PC-9 (cell line): ENCODE measurements around the gene TRIM61. TPM values are rescaled to one million over a fixed set of nuclear protein-coding genes. Genes with fewer than 3 reads are reported as not detected.
"Not testable (repeated sequence)": the region's sequence is repeated elsewhere in the genome, so short reads cannot be mapped to it uniquely, and the experiment has no call there.

Experiments
- BruUV-seq: library from RNA; stranded (reverse); fragments of 400-500 nt; replicated peaks from 2 replicates; lab custom pipeline; 2021; lab: Mats Ljungman, UMichigan
- CTCF ChIA-PET: fragments of 300-600 bp; sonication (Branson Sonifier 250); formaldehyde crosslinking; loops from one replicate; lab custom pipeline; 2022; ENCODE audit warnings: antibody characterized with exemption; lab: Charles Lee
- POLR2A ChIA-PET: fragments of 300-600 bp; sonication (Branson Sonifier 250); formaldehyde crosslinking; loops from one replicate; lab custom pipeline; 2022; ENCODE audit warnings: antibody characterized with exemption; ENCODE audit not compliant: unreplicated experiment; lab: Charles Lee
- DNase-seq, 2 experiments: peaks; one replicate each; pipeline versions ENCODE4 v3.0.0 to v3.0.0-alpha.2; 2015 to 2022; ENCODE audit warnings: mixed read lengths in 1 of 2
- H2AFZ ChIP-seq: fragments of 200-600 bp; sonication (generic); 2 replicates; pipeline ENCODE4 v1.8.1; 2017; ENCODE audit warnings: antibody characterized with exemption
- H3F3A ChIP-seq: fragments of 200-600 bp; sonication (generic); 2 replicates; pipeline ENCODE4 v1.8.1; 2017; ENCODE audit warnings: antibody characterized with exemption, mild to moderate bottlenecking, low read depth; ENCODE audit not compliant: insufficient read depth
- H3K27ac ChIP-seq: fragments of 200-600 bp; sonication (generic); 2 replicates; pipeline ENCODE4 v1.6.1; 2016; ENCODE audit warnings: mixed run types
- H3K27me3 ChIP-seq: fragments of 200-600 bp; sonication (generic); 2 replicates; pipeline ENCODE4 v1.6.1; 2016; ENCODE audit warnings: low read depth, mixed run types; ENCODE audit not compliant: insufficient read depth
- H3K36me3 ChIP-seq: fragments of 200-600 bp; sonication (generic); 2 replicates; pipeline ENCODE4 v1.6.1; 2016; ENCODE audit warnings: low read depth, mixed run types
- H3K4me1 ChIP-seq: fragments of 200-600 bp; sonication (generic); replicated peaks from 2 replicates; pipeline ENCODE4 v1.6.1; 2016; ENCODE audit warnings: mixed run types; ENCODE audit not compliant: insufficient read depth
- H3K4me2 ChIP-seq: fragments of 200-600 bp; sonication (generic); 2 replicates; pipeline ENCODE4 v1.6.1; 2017; ENCODE audit warnings: mixed run types
- H3K4me3 ChIP-seq: fragments of 200-600 bp; sonication (generic); 2 replicates; pipeline ENCODE4 v1.6.1; 2016; ENCODE audit warnings: mixed run types
- H3K79me2 ChIP-seq: fragments of 200-600 bp; sonication (generic); 2 replicates; pipeline ENCODE4 v1.6.1; 2017; ENCODE audit warnings: low read depth, mixed run types
- H3K9me2 ChIP-seq: fragments of 200-600 bp; sonication (generic); 2 replicates; pipeline ENCODE4 v1.8.1; 2017; ENCODE audit warnings: mild to moderate bottlenecking; ENCODE audit not compliant: insufficient read depth
- H3K9me3 ChIP-seq: fragments of 200-600 bp; sonication (generic); 2 replicates; pipeline ENCODE4 v1.8.1; 2016; ENCODE audit warnings: low read depth; ENCODE audit not compliant: insufficient read depth
- H4K20me1 ChIP-seq: fragments of 200-600 bp; sonication (generic); 2 replicates; pipeline ENCODE4 v1.8.1; 2017; ENCODE audit not compliant: insufficient read depth
- CTCF ChIP-seq: fragments of 200-600 bp; sonication (generic); conservative IDR thresholded peaks from 2 replicates; pipeline ENCODE4 v1.6.1; 2017; ENCODE audit warnings: mixed run types, antibody characterized with exemption, mild to moderate bottlenecking, moderate library complexity
- EZH2 ChIP-seq: fragments of 200-600 bp; sonication (generic); IDR thresholded peaks from 2 replicates; pipeline ENCODE4 v1.8.0; 2017; ENCODE audit warnings: antibody characterized with exemption, low read depth
- intact Hi-C: fragments of 100-400 bp; cut with micrococcal nuclease; formaldehyde crosslinking; loops from one replicate; pipeline ENCODE4 v1.10.0; 2022; ENCODE audit not compliant: unreplicated experiment
- total RNA-seq: library from RNA; stranded (reverse); gene quantifications from 2 replicates; pipeline ENCODE4 v1.2.3, GENCODE V29; 2021

Gene TRIM61
- total RNA-seq, 1 experiment from 2014 or later: 0.61 TPM

- no peaks in the 10 kb centered on the region for H3K79me2 ChIP-seq
- no TSS peak for BruUV-seq
- no peaks in the 10 kb centered on the region for H3K36me3 ChIP-seq
- intact Hi-C loops: loop anchor here (1.0 to 5.0 kb wide), 3 partner anchors 216 to 1443 kb away; no protein-coding TSS in a partner anchor
- no peaks in the 10 kb centered on the region for H4K20me1 ChIP-seq
- no peaks in the 10 kb centered on the region for H3F3A ChIP-seq
- H2AFZ ChIP-seq: no peak overlapping the region
- POLR2A ChIA-PET: no interaction called here
- TF ChIP-seq EZH2: no peak
- TF ChIP-seq CTCF: no peak
- H3K27me3 ChIP-seq: peaks cover 7% of the 10 kb centered on the region; the same call in 1 of the 2 replicates
- no peaks in the 10 kb centered on the region for H3K4me1 ChIP-seq
- no peaks in the 10 kb centered on the region for H3K9me3 ChIP-seq
- no peak for DNase-seq
- CTCF ChIA-PET: no interaction called here
- no peak overlapping the region for H3K4me3 ChIP-seq
- H3K9me2 ChIP-seq: no peaks in the 10 kb centered on the region
- no peak overlapping the region for H3K4me2 ChIP-seq
- H3K27ac ChIP-seq: no peak overlapping the region
Observed at GRCh38 chr4:164997941-164998340, 20.5 kb upstream of the TRIM61 start.

DNA sequence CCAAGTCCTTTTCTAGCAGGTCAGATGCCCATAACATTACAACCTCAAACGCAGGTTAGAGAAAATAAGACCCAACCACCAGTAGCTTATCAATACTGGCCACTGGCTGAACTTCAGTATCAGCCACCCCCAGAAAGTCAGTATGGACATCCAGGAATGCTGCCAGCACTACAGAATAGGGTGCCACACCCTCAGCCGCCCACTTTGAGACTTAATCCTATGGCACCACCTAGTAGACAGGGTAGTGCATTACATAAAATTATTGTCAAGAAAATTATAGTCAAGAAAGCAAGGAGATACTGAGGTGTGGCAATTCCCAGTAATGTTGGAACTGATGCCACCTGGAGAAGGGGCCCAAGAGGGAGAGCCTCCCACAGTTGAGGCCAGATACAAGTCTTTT is 19.9 kb upstream of the TRIM61 start:
- POLR2A ChIA-PET: no interaction called here
- no peak overlapping the region for H3K4me2 ChIP-seq
- no peaks in the 10 kb centered on the region for H3K36me3 ChIP-seq
- TF ChIP-seq CTCF (peak; percentile 41; the same call in 1 of the 2 replicates), EZH2 (no peak)
- H3K9me3 ChIP-seq: no peaks in the 10 kb centered on the region
- no peak overlapping the region for H3K27ac ChIP-seq
- no peaks in the 10 kb centered on the region for H3F3A ChIP-seq
- no peaks in the 10 kb centered on the region for H3K79me2 ChIP-seq
- no TSS peak for BruUV-seq
- intact Hi-C loops: loop anchor here (1.0 to 5.0 kb wide), 3 partner anchors 215 to 1442 kb away; no protein-coding TSS in a partner anchor
- H4K20me1 ChIP-seq: no peaks in the 10 kb centered on the region
- H3K27me3 ChIP-seq: peaks cover 7% of the 10 kb centered on the region; the same call in 1 of the 2 replicates
- H2AFZ ChIP-seq: no peak overlapping the region
- no peaks in the 10 kb centered on the region for H3K4me1 ChIP-seq
- CTCF ChIA-PET: no interaction called here
- no peak overlapping the region for H3K4me3 ChIP-seq
- H3K9me2 ChIP-seq: no peaks in the 10 kb centered on the region
- no peak for DNase-seq

- intact Hi-C loops: loop anchor here (5.0 kb wide), 2 partner anchors 214 to 229 kb away; no protein-coding TSS in a partner anchor
- H3K9me3 ChIP-seq, H3K9me2 ChIP-seq, H3K4me1 ChIP-seq, BruUV-seq, H3K4me3 ChIP-seq, CTCF ChIA-PET, H3K4me2 ChIP-seq, POLR2A ChIA-PET, H3K27me3 ChIP-seq, H3K36me3 ChIP-seq, H3F3A ChIP-seq, H3K27ac ChIP-seq, DNase-seq, H2AFZ ChIP-seq, H3K79me2 ChIP-seq, H4K20me1 ChIP-seq: not testable (repeated sequence)
Observed at GRCh38 chr4:164996123-164996522, 18.7 kb upstream of the TRIM61 start.

DNA sequence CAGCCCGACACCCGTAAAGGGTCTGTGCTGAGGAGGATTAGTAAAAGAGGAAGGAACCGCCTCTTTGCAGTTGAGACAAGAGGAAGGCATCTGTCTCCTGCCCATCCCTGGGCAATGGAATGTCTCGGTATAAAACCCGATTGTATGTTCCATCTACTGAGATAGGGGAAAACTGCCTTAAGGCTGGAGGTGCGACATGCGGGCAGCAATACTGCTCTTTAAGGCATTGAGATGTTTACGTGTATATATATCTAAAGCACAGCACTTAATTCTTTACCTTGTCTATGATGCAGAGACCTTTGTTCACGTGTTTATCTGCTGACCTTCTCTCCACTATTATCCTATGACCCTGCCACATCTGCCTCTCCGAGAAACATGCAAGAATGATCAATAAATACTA is 13.3 kb upstream of the TRIM61 start:
- CTCF ChIA-PET, H3K27ac ChIP-seq, intact Hi-C loops, H3K9me3 ChIP-seq, H3K9me2 ChIP-seq, H4K20me1 ChIP-seq, H2AFZ ChIP-seq, POLR2A ChIA-PET, DNase-seq, H3F3A ChIP-seq, BruUV-seq, H3K79me2 ChIP-seq, H3K27me3 ChIP-seq, H3K4me1 ChIP-seq, H3K4me2 ChIP-seq, H3K36me3 ChIP-seq, H3K4me3 ChIP-seq: not testable (repeated sequence)
